Measurements from ENCODE around the gene TP53TG5.

GRCh38 chr20:45330476-45330875 is 47.6 kb downstream of the TP53TG5 start:
- TF ChIP-seq CTCF (IDR thresholded peaks at IDR 0.05 in 4 of 5, conservative IDR thresholded peaks at IDR 0.05 in 1 of 5) (no peak), POLR2A (IDR thresholded peaks at IDR 0.05) (no peak)

All from gastrocnemius medialis (tissue), 4 donors.